Esophagus muscularis mucosa (tissue), 4 donors: ENCODE measurements around the gene NRSN2. TPM values are rescaled to one million over a fixed set of nuclear protein-coding genes. Genes with fewer than 3 reads are reported as not detected.
"Not testable (repeated sequence)": the region's sequence is repeated elsewhere in the genome, so short reads cannot be mapped to it uniquely, and the experiment has no call there.

Experiments
- DNase-seq: peaks from one replicate; pipeline ENCODE4 v3.0.0-alpha.2; 2017; ENCODE audit errors: extremely low spot score
- H3K27ac ChIP-seq, 4 donors: fragments of 200-600 bp; sonication (generic); replicated peaks in 1 of 4; 1 replicate in 3 of 4; 2 replicates in 1 of 4; pipeline ENCODE4 v1.5.1; 2016 to 2019; ENCODE audit warnings: mild to moderate bottlenecking in 1 of 4
- H3K27me3 ChIP-seq, 4 donors: fragments of 200-600 bp; sonication (generic); one replicate each; pipeline versions ENCODE4 v1.5.1 to v1.6.0; 2016 to 2019
- H3K36me3 ChIP-seq, 4 donors: fragments of 200-600 bp; sonication (generic); one replicate each; pipeline ENCODE4 v1.5.1; 2016 to 2019
- H3K4me1 ChIP-seq, 4 donors: fragments of 200-600 bp; sonication (generic); one replicate each; pipeline ENCODE4 v1.5.1; 2016 to 2019
- H3K4me3 ChIP-seq, 4 donors: fragments of 200-600 bp; sonication (generic); 1 replicate in 2 of 4; 2 replicates in 2 of 4; pipeline ENCODE4 v1.5.1; 2016 to 2019; ENCODE audit warnings: mild to moderate bottlenecking in 4 of 4, moderate library complexity in 1 of 4
- H3K9me3 ChIP-seq, 4 donors: fragments of 200-600 bp; sonication (generic); 1 replicate in 3 of 4; 2 replicates in 1 of 4; pipeline ENCODE4 v1.5.1; 2016 to 2019
- EP300 ChIP-seq: sonication (generic); formaldehyde crosslinking; IDR thresholded peaks from one replicate; pipeline ENCODE4 v1.6.1; 2017; ENCODE audit warnings: antibody characterized with exemption
- POLR2A ChIP-seq: fragments of 450-650 bp; IDR thresholded peaks from one replicate; pipeline ENCODE4 v1.6.1; 2017; ENCODE audit warnings: antibody characterized with exemption, moderate library complexity, mild to moderate bottlenecking, low read depth
- POLR2AphosphoS5 ChIP-seq, 2 donors: sonication (generic); formaldehyde crosslinking; IDR thresholded peaks; one replicate each; pipeline ENCODE4 v1.6.1; 2017; ENCODE audit warnings: antibody characterized with exemption in 2 of 2
- WGBS: methylation state at CpG from one replicate; pipeline ENCODE4 v1.1.5; 2018; 5-methylcytosine and 5-hydroxymethylcytosine counted together
- intact Hi-C: fragments of 100-400 bp; cut with DNase I; formaldehyde crosslinking; loops from one replicate; pipeline ENCODE4 v1.15.1; 2023
- total RNA-seq, 4 donors: library from RNA; depleted of rRNA; stranded (reverse); fragments of >200 nt; gene quantifications; one replicate each; pipeline versions ENCODE4 v1.1.0 to v1.2.1, GENCODE V29; 2016
- TF ChIP-seq, protein P1 (sequence below), 3 experiments: fragments of 200-600 bp in 2 of 3; fragments of 450-650 bp in 1 of 3; sonication (generic) in 2 of 3; IDR thresholded peaks; one replicate each; pipeline ENCODE4 v1.5.1; 2017 to 2019; ENCODE audit warnings: antibody characterized with exemption in 3 of 3, mild to moderate bottlenecking in 2 of 3, moderate library complexity in 1 of 3

Gene NRSN2
- total RNA-seq, 4 donors from 2014 or later, result 20.8 to 72.8 (median 48.9) TPM

DNA sequence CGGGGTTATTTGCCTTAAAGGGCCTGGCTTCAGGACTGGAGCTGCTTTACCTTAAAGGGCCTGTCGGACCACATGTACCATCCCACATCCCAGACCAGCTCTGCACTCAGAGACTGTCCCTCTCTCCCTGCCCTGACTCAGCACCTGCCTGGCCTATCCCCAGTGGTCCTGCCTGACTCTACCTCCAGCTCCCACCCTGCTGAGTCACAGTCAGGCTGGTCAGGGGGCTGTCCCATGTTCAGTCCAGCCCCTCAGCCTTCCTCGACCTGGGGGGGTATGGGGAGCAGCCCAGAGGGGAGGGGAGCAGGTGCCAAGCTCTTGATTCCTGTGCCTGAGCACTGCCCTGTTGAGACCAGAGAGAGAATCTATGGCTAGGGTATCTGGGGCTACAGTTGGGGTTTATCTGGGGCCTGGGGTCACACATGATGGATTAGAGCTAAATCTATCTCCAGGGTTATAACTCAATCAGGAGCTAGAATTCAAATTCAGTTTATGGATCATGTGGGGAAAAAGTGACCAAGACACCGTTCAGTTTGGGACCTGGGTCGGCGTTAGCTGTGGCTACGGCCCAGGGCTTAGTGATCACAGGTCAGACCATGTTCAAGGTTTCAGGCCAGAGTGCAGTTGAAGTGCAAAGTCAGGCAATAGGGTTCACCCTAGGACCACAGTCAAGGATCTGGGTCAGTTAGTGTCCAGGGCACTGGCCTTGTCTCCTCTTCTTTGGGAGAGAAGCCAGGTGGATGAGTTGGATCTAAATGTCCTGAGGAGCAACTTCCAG lies 24.3 kb downstream of the NRSN2 start:
- no peak for TF ChIP-seq EP300
- no peak for TF ChIP-seq POLR2AphosphoS5 (IDR thresholded peaks at IDR 0.05)
- no peak for TF ChIP-seq POLR2A
- TF ChIP-seq, protein P1, sequence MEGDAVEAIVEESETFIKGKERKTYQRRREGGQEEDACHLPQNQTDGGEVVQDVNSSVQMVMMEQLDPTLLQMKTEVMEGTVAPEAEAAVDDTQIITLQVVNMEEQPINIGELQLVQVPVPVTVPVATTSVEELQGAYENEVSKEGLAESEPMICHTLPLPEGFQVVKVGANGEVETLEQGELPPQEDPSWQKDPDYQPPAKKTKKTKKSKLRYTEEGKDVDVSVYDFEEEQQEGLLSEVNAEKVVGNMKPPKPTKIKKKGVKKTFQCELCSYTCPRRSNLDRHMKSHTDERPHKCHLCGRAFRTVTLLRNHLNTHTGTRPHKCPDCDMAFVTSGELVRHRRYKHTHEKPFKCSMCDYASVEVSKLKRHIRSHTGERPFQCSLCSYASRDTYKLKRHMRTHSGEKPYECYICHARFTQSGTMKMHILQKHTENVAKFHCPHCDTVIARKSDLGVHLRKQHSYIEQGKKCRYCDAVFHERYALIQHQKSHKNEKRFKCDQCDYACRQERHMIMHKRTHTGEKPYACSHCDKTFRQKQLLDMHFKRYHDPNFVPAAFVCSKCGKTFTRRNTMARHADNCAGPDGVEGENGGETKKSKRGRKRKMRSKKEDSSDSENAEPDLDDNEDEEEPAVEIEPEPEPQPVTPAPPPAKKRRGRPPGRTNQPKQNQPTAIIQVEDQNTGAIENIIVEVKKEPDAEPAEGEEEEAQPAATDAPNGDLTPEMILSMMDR (IDR thresholded peaks at IDR 0.05), result no peak
- H3K4me3 ChIP-seq, result no peak overlapping the region
- H3K9me3 ChIP-seq, result no peaks in the 10 kb centered on the region
- peak overlapping the region in 1 of 4 donors; percentile 38 for H3K27ac ChIP-seq
- H3K27me3 ChIP-seq, result no peaks in the 10 kb centered on the region
- intact Hi-C loops, result no loop called here
- 82% methylated on average over 6 of the region's 7 CpGs for WGBS
- H3K36me3 ChIP-seq, result no peaks in the 10 kb centered on the region
- peaks cover 13 to 23% (median 17%) of the 10 kb centered on the region in 4 donors for H3K4me1 ChIP-seq
- no peak for DNase-seq

DNA sequence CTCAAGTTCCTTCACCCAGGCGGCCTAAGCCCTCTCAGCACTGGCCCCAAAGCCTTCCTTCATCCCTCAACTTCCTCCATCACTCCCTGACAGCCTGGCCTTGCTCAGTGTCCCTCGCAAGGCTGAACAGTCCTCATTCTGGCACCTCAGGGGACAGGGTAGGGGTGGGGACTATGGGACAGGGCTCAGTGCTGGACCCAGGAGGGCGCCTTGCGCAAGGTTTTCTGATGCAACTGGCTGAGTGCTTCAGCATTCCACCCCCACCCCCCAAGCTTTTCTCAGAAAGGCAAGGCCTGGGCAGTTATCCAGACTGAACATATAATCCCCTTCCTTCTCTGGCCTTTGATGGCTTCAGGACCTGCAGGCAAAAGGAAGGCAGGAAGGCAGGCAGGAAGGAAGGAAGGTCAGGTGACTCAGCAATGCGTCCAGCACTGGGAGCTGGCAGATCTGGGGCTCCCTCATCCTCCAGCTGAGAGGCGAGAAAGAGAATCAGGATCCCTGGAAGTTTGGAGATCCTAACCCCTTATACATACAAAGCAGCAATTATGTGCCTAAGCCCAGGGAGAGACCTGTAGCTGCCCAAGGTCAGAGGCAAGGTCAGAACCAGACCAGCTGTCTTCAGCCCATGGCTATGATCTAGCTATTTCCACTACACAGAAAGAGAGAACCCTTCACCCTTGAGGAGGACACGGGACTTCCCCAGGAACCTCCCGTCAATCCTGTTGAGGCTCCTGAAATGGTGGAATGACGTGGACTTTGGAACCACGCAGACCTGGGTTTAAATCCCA lies 25.0 kb downstream of the NRSN2 start:
- TF ChIP-seq POLR2AphosphoS5 (IDR thresholded peaks at IDR 0.05) (peak; percentile 19 to 43), POLR2A (no peak)
- DNase-seq, result no peak
- no peak overlapping the region for H3K4me3 ChIP-seq
- no peaks in the 10 kb centered on the region for H3K27me3 ChIP-seq
- H3K4me1 ChIP-seq, result peaks cover 13 to 23% (median 17%) of the 10 kb centered on the region in 4 donors
- intact Hi-C loops, result no loop called here
- H3K36me3 ChIP-seq, result no peaks in the 10 kb centered on the region
- 73% methylated on average over 6 of the region's 10 CpGs for WGBS
- H3K27ac ChIP-seq, result peak overlapping the region in 3 of 4 donors; percentile 10 to 38 (median 23)
- H3K9me3 ChIP-seq, result no peaks in the 10 kb centered on the region

- H3K27me3 ChIP-seq, H3K9me3 ChIP-seq, H3K4me3 ChIP-seq, DNase-seq, H3K36me3 ChIP-seq, intact Hi-C loops: not testable (repeated sequence)
- H3K4me1 ChIP-seq, result peaks cover 13 to 23% (median 17%) of the 10 kb centered on the region in 4 donors
- whole genome bisulfite sequencing, result 91% methylated on average over 11 of the region's 11 CpGs
- H3K27ac ChIP-seq, result peak overlapping the region in 2 of 4 donors; percentile 10 to 23
Measured at GRCh38 chr20:372543-373082, 25.7 kb downstream of the NRSN2 start.

- intact Hi-C loops, result no loop called here
- H3K36me3 ChIP-seq, result no peaks in the 10 kb centered on the region
- no peak for TF ChIP-seq POLR2A
- no peak for TF ChIP-seq POLR2AphosphoS5 (IDR thresholded peaks at IDR 0.05)
- no peak for TF ChIP-seq EP300
- TF ChIP-seq, protein P1 (IDR thresholded peaks at IDR 0.05), result no peak
- DNase-seq, result no peak
- no peak overlapping the region for H3K4me3 ChIP-seq
- peaks cover 13 to 23% (median 17%) of the 10 kb centered on the region in 4 donors for H3K4me1 ChIP-seq
- H3K27me3 ChIP-seq, result no peaks in the 10 kb centered on the region
- no peak overlapping the region for H3K27ac ChIP-seq
- H3K9me3 ChIP-seq, result no peaks in the 10 kb centered on the region
- 75% methylated on average over 7 of the region's 9 CpGs for WGBS
Measured at GRCh38 chr20:373171-373890, 26.4 kb downstream of the NRSN2 start.

DNA sequence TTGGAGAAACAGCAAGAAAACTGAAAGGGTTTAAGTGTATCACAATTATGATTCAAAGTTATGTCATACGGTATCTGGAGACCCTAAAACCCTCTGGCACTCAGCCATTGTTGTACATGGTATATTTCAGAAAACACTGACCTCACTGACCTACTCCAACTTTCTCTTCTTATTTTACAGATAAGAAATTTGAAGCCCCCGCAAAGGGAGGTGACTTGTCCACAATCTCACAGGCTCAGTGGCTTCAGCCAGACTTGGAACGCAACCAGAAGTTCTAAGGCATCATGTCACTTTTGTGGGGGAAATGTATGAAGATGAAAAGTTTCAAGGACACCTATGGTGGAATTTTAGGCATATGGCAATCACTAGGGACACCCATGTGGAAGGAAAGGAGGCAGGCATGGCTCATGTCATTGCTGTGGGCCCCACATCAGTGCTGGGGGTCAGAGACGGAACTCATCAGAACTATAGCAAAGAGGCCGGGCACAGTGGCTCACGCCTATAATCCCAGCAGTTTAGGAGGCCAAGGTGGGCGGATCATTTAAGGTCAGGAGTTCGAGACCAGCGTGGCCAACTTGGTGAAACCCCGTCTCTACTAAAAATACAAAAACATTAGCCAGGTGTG lies 28.5 kb downstream of the NRSN2 start:
- no peak for DNase-seq
- intact Hi-C loops, result no loop called here
- Histone ChIP-seq H3K4me1 (peaks cover 13 to 23% (median 17%) of the 10 kb centered on the region in 4 donors), H3K27ac (no peak overlapping the region), H3K9me3 (no peaks in the 10 kb centered on the region), H3K27me3 (peaks cover 0 to 16% (median 0%) of the 10 kb centered on the region in 4 donors), H3K36me3 (no peaks in the 10 kb centered on the region), H3K4me3 (no peak overlapping the region)
- TF ChIP-seq EP300 (no peak), POLR2A (no peak), POLR2AphosphoS5 (IDR thresholded peaks at IDR 0.05) (no peak)
- TF ChIP-seq, protein P1 (IDR thresholded peaks at IDR 0.05), result no peak
- WGBS, result 88% methylated on average over 10 of the region's 10 CpGs
